ENCODE measurements around the gene COL20A1.

Gene COL20A1

GRCh38 chr20:63280371-63280770 lies 12.6 kb upstream of the COL20A1 start:
- no peak for DNase-seq

GRCh38 chr20:63280929-63281545 lies 11.9 kb upstream of the COL20A1 start:
- no peak for DNase-seq

GRCh38 chr20:63281742-63282665 lies 11.0 kb upstream of the COL20A1 start:
- no peak for DNase-seq

DNA sequence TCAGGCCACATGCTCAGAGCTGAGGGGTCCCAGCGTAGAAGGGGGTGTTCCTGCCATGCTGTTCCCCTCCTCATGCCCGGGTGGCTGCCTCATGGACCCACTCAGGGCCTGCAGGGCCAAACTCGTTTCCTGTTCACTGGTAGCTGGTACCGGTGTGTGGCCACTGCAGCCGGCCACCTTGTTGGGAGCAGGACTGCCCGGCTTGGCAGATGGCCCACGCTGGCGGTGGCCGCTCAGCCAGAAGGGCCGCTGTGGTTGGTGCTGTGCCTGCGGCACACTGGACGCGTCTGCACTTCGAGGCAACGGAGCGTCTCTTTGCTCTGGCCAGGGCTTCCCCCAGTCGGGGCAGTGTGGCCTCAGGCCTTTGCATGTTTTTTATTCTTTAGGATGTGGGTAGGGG lies 10.0 kb upstream of the COL20A1 start:
- no peak for DNase-seq

GRCh38 chr20:63283397-63284082 lies 9.4 kb upstream of the COL20A1 start:
- DNase-seq, result no peak

- no peak for DNase-seq
Measured at GRCh38 chr20:63284083-63284440, 8.9 kb upstream of the COL20A1 start.

DNA sequence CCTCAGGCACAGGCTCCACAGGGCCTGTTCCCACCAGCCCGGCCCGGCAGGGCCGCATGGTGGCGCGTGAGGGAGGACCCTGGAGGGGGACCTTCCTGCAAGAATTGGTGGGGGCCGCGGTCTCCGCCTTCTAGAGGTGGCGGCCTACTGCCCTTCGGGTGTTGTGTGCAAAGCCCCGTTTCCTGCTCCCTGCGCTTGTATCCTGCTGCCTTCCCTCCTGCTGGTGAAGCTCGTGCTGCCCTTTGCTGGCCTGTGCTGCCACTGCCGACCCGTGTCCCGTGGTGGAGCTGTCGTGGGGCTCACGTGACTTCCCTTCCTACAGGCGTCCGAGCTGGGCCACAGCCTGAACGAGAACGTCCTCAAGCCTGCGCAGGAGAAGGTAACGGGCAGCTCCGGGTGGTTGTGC lies 8.4 kb upstream of the COL20A1 start:
- DNase-seq, result no peak

- no peak for DNase-seq
Measured at GRCh38 chr20:63284981-63285524, 7.9 kb upstream of the COL20A1 start.

DNA sequence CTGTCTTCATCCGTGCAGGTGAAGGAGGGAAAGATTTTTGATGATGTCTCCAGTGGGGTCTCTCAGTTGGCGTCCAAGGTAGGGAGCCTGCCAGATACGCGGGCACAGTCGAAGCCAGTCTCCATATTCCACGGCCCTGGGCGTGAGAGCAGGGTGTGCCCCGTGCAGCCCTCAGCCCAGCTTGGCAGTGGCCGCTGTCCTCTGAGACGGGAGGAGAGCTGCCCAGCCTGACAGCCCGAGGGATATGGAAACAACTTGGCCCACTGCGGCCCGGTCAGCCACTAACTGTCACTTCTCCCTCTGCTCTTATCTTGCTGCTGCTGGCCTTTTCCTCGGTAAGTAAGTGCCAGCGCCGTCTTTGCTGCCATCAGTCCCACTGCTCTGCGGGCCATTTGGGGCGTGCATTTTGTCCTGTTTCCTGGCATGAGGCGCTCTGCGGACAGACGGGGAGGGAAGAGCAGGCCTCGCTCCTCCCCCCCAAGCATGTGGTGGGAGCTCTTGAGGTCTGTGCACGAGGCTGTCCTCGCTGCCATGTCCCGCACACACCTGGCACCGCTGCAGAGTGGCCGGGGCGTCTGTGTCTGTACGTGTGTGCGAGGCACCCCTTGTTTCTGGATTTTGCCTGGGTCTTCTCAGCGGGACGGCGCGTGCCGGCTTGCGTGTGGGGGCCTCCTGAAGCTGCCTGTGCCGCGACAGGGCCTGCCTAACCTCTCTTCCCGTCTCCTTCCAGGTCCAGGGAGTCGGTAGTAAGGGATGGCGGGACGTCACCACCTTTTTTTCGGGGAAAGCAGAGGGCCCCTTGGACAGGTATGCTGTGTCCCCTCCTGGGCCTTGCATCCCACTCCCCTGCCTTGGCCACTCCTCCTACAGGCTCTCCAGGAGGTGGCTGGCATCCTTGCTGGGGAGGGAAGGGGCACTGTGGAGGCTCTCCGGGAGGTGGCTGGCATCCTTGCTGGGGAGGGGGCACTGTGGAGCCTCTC lies 7.1 kb upstream of the COL20A1 start:
- DNase-seq, result no peak

DNA sequence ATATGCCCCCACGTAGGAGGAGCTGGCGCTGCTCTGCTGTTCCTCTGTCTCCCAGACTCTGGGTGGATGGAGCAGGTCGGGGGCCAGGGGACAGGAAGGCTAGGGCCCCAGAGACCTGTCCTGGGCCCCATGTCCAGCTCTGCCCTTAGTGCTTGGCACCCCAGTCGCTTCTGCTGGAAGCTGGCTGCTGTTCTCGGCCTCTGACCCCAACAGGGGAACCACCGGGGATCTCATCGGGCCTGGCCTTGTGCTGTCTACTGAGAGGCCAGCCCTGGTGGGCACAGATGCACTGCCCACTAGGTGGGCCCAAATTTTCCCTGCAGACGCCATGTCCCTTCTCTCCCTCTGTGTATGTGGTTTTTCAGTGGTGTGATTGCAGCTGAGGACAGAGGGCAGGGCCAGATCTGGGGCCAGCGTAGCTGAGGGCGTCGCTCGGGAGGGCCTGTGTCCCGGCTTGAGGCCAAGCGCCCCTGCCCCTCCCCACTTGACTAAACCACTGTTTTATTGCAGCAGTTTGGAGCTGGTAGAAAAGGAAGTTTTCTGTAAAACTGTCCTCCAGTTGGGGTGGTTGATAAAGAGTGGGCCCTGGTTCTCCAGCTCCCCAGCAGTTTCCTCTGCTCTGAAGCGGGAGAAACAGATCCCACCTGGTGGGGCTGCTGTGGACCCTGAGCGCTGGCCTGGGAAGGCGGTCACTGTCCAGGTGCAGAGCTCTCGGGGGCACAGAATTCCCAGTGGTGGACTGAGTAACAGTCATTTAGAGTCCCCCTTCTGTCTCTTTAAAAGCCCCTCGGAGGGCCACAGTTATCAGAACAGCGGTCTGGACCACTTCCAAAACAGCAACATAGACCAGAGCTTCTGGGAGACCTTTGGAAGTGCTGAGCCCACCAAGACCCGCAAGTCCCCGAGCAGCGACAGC lies 5.9 kb upstream of the COL20A1 start:
- DNase-seq, result no peak

DNA sequence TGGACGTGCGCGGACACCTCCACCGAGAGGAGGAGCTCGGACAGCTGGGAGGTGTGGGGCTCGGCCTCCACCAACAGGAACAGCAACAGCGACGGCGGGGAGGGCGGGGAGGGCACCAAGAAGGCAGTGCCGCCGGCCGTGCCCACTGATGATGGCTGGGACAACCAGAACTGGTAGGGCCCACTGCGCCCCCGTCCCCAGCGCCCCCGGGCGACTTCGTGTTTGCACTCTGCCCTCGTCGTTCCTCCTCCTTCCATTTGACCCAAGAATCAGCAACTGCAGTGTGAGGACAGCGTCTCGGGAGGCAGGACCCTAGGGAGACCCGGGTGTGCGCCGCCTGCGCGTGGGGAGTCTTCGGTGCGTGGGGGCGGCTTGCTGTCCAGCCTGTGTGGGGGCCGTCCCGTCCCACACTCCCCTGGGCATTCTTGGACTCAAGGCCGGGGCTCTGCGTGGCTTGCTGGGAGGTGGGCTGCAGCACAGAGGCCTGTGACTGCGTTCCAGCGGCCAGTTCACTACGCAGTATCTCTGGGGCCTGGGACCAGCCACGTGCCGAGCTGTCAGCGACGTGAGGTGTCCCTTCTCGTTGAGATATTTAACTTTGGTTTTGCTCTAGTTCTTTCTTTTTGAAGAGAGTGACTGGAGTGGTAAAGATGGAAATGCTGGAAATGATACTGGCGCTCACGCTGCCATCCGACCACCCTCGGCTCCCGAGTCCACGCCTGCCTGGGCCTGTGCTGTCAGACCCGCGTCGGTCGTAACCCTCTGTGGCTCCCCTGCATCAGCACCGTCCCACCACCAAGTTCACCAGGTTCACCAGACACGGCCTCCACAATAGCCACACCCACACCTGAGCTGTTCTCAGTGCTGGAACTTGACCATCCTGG lies 5.0 kb upstream of the COL20A1 start:
- no peak for DNase-seq

GRCh38 chr20:63288581-63289251 lies 4.3 kb upstream of the COL20A1 start:
- no peak for DNase-seq

DNA sequence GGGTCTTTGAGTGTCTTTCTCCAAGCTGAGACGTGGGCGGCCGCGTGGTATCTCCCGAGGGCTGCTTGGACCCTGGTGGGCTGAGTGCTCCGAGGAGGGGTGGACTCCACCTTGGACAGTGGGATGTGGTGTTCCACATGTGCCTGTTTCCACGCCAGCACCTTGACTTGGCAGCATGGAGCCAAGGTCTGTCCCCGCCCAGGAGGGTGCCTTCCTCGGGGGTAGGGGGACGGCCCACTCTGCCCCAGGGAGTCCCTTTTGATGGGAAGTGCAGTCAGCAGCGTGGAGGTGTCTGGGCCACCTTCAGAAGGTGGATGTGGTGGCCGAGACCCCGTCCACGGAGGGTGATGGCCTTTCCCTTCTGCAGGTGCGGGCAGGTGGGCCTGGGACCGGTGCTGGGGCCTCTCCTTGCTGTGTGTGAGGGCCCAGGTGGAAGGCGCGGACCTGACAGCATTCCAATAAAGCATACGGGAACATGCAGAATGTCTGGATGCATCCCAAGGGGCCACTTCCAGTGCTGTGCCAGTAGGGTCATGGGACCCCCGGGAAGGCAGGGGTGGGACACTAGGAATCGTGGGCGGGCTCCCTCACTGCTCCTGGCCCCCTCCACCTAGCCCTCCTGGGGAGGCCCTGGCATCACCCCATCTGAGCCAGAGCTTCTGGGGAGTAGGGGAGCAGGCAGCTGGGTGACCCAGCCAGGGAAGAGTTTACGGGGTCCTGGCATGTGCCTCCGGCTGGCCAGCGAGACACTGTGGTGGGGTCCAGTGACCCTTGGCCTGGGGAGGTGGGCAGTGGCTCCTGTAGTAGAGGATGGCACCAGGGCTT lies 3.5 kb upstream of the COL20A1 start:
- no peak for DNase-seq

- DNase-seq, result no peak
Measured at GRCh38 chr20:63290136-63290676, 2.8 kb upstream of the COL20A1 start.

- DNase-seq, result no peak
Measured at GRCh38 chr20:63290677-63291472, 2.1 kb upstream of the COL20A1 start.

DNA sequence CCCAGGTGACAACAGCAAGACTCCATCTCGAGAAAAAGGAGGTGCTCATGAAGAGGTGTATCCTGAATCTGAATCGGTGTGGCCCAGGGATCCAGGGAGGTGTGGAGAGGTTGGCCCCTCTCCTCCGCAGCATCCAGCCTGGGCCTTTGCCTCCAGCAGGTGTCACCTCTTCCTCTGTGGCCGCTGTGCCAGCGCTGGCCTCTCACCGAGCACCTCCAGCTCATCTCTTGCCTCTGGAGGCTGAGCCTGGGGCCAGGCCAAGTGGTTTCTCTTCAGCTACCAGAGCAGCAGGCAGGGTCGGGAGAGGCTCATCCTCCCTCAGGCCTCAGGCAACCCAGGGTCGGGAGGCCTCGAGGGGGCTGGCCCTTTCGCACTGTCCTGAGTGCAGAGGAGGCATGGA lies 1.2 kb upstream of the COL20A1 start:
- DNase-seq, result no peak

DNA sequence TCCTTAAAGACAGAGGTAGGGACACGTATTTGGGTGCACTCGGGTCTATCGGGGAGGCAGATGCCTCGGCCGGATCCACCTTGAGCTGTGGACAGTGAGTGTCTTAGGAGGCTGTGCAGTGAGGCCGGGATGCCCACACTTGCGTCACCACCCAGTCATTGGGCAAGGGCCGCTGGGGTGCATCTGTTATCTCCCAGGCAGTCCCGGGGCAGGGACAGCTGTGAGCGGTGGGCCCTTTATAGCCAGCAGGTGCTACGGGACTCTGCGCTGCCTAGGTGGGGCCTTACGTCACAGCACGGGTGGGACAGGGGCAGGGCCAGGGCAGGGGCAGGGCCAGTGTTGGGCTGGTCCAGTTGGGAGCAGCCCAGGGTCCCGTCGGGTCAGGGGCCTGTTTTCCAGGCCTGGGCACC lies 689 bp upstream of the COL20A1 start:
- DNase-seq, result no peak
